Stimulated activated CD4-positive, alpha-beta T cell treated with anti-CD3 and anti-CD28 coated beads, Interleukin-4, amount 100 ng/mL, for 1 hour (primary cell): ENCODE measurements around the gene NR5A1.

ENCODE experiments used
- DNase-seq: peaks from one replicate; pipeline ENCODE4 v3.0.0-alpha.2; 2020

Gene NR5A1

GRCh38 chr9:124513376-124513994 lies 6.3 kb upstream of the NR5A1 start:
- DNase-seq = no peak

GRCh38 chr9:124512806-124513204 lies 5.6 kb upstream of the NR5A1 start:
- DNase-seq = no peak

GRCh38 chr9:124511891-124512805 lies 4.9 kb upstream of the NR5A1 start:
- no peak for DNase-seq

GRCh38 chr9:124511426-124511840 lies 4.2 kb upstream of the NR5A1 start:
- no peak for DNase-seq

- no peak for DNase-seq
These were observed 3.6 kb upstream of the NR5A1 start for GRCh38 chr9:124510650-124511425.

- DNase-seq = no peak
These were observed 753 bp upstream of the NR5A1 start for GRCh38 chr9:124507880-124508423.

GRCh38 chr9:124506433-124506832 lies 766 bp downstream of the NR5A1 start:
- DNase-seq = no peak

GRCh38 chr9:124505901-124506346 lies 1.3 kb downstream of the NR5A1 start:
- DNase-seq = no peak

GRCh38 chr9:124505006-124505900 lies 1.9 kb downstream of the NR5A1 start:
- DNase-seq = no peak

- no peak for DNase-seq
These were observed 2.6 kb downstream of the NR5A1 start for GRCh38 chr9:124504530-124505005.

GRCh38 chr9:124503713-124504529 lies 3.3 kb downstream of the NR5A1 start:
- DNase-seq = no peak

- no peak for DNase-seq
These were observed 4.2 kb downstream of the NR5A1 start for GRCh38 chr9:124502711-124503702.

GRCh38 chr9:124501771-124502320 lies 5.4 kb downstream of the NR5A1 start:
- no peak for DNase-seq

- DNase-seq = no peak
These were observed 6.2 kb downstream of the NR5A1 start for GRCh38 chr9:124500796-124501611.

GRCh38 chr9:124500028-124500795 lies 7.0 kb downstream of the NR5A1 start:
- DNase-seq = no peak

- DNase-seq = no peak
These were observed 8.0 kb downstream of the NR5A1 start for GRCh38 chr9:124499216-124499615.

- no peak for DNase-seq
These were observed 8.6 kb downstream of the NR5A1 start for GRCh38 chr9:124498499-124499146.
